CD4-positive, alpha-beta T cell treated with Interleukin-15 for 4 hours (primary cell): Measurements from ENCODE around the gene GOLGA1.

Experiments
- DNase-seq: peaks from one replicate; pipeline ENCODE4 v3.0.0-alpha.2; 2020; ENCODE audit warnings: low spot score

GOLGA1 gene

GRCh38 chr9:124884376-124884775 lies 56.5 kb downstream of the GOLGA1 start:
- DNase-seq, result no peak

- no peak for DNase-seq
Observed at GRCh38 chr9:124882231-124882630, 58.7 kb downstream of the GOLGA1 start.

DNA sequence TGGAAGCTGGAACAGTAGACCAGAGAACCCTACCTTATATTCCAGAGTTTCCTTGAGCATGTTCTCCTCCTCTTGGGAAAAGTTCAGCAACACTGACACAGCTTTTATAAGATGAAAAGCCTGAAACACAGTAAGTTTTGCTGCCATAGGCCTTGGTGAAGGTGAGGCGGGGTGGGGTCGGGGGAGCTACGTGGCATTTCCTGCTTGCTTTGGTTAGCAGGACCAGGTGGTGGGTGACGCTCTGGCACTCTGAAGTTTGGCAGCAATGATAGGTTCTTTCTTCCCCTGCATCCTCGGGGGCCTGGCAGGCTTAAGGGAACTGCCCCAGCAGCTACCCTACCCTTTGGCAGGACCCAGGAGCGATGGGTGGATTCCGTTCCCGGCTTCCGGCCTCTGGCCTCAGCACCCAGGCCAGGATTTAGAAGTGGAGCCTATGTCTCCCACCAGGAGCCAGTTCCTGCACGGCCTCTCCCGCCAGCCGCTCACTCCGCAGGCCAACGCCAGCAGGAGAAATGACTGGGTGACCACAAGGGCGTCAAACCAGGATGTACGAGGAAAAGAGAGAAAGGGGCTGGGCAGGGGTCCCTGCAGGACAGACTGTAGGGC lies 59.6 kb downstream of the GOLGA1 start:
- DNase-seq, result no peak

DNA sequence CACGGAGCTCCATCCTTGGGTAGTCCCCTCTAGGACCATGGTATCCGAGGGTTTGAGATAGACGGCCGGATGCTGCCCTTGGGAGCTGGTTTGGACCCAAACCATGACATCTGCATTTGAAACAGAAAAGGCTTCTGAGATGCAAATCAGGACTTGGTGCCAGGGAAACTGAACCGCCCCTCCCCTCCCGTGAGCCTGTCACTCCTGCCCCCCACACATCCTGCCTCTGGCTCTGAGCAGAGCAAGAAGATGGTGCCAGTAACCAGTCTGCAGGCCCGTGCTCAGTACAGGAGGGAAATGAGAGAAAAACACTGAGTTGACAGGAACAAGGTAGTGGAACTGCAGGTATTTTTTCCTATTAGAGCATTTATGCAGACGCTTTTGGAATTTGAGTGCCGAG lies 60.4 kb downstream of the GOLGA1 start:
- DNase-seq, result no peak

GRCh38 chr9:124879226-124879625 lies 61.7 kb downstream of the GOLGA1 start:
- DNase-seq, result no peak

- DNase-seq, result no peak
Observed at GRCh38 chr9:124878518-124878917, 62.4 kb downstream of the GOLGA1 start.

DNA sequence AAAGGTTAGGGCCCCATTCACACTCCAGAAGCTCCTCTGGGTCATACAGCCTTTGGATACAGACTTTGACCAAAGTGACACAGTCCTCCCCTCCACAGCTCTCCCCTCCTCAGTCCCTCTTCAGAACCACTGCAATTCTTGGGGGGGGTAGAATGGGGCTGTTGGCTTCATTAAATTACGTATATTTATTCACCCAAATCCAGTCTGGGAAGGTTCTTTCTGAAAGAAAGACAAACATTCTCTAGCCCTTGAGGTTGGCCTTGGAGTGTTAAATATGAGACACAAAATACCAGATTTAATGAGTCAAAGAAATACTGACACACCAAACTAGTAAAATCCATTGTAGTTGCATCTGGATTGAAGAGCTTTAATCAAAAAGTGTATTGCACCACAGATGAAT lies 62.9 kb downstream of the GOLGA1 start:
- DNase-seq, result no peak

DNA sequence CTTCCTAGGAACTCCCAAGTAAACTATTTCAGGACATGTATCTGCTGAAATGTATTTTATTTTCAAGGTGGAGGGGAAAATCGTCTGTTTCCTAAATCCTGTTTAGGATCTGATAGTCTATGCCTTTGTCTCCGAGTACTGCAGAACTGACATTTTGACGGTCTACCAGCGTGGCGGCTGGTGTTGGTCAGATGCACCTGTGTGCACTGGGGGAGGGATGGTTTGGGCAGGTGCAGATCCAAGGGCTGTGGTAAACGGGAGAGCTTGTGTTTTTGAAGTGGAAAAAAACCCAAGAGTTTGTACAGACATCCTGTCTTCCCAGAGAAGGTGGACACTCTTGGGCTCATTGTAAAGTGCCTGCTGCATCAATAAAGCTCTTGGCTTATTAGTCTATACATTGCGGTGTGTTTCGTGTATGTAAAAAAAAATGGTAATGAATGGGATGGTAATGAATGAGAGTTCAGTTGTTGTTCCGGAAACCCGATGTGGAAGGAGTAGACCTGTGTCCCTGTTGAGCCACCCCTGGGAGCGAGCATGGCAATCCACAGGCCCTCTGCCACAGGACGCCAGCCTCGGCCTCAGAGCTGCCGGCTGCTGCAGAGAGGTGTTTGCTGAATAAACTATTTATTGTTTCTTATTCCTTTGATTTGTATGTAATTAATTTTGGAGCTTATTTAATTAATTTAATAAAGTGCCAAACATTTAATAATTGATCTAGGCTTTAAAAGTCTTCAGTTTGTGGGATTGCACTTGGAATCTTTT lies 63.7 kb downstream of the GOLGA1 start:
- no peak for DNase-seq

- no peak for DNase-seq
Observed at GRCh38 chr9:124875501-124875900, 65.4 kb downstream of the GOLGA1 start.

- DNase-seq, result peak; percentile 60
Observed at GRCh38 chr9:124873664-124874063, 67.2 kb downstream of the GOLGA1 start.

DNA sequence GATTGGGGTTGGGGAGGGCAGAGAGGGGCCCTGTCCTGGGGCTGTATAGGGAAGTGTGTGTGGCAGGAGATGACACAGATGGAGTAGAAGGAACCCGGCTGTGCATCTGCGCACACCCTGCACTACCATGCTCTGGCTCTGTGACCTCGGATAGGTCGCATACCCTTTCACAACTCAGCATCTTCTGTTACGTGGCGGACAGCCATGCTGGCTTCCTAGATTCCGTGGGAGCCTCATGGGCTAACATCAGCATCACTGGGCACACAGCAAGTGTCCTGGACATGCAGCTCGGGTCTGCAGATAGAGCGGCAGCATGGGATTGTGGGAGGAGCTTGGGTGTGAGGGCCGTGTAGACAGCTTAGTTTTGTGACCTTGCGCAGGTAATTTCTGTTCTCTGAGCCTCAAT lies 69.7 kb downstream of the GOLGA1 start:
- DNase-seq, result no peak

DNA sequence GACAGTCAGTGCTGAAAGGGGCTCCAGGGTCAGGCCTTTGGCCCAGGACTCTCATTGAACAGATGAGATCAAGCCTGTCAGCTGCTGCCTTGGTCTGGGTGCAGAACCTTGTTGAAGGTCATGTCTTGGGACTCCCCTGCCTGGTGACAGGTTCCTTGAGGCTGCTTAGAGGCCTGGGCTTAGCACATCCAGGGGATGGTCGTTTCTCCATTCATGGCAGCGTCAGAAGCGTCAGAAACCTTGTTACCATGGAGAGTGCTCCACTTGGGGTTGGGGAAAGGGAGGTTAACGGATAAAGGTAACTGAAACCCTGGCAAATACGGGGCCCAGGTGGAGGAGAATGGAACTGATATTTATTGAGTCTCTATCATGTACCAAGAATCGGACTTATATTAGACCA lies 70.2 kb downstream of the GOLGA1 start:
- DNase-seq, result no peak

DNA sequence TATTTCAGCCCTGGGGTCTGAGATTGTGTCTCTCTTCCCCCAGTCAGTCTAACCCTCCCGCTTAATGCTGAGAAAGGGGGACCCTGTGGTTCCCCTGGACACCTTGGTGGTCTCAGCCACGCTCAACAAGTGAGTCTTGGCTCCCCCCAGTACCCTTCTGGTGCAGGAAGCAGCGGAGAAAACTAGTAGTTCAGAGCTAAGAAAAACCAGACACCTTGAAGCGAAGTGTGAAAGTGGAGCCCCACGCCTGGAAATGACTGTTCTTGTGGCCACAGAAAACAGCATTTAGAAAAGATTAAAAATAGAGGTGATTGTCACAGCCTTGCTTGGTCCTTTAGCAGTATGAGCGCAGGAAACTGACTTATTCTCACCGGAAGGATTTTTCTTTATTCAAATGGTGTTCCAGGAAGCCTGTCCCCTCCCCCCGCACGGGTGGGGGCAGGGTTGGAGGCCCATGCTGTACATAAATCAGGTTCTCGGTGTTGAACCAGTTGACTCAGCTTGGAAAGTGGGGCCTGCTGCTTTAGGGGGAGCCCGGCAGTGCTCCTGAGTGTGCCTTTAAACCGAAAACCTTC lies 70.8 kb downstream of the GOLGA1 start:
- DNase-seq, result peak; percentile 94

DNA sequence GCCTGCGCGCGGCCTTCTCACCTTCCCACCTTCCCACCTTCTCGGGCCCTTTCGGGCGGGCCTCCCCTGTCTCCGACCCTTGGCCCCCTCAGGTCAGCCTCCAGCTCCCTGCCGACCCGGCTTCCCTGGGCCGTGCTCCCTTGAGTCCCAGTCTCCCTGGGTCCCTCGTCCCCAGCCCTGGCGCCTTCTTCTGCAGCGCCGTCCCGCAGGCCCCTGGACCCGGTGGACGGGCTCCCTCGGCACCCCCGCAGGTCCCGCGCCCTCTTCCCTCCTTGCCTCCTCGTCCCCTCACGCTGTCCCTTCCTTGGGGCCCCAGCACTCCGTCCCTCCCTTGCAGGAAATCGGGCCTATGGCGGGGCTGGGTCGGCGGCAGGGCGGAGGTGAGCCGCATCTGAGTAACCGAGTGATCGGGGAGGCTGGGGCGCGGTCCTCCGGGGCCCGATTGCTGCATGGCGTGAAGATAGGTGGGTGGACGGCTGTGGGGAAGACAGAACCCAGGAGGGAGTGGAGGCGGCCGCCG lies 71.4 kb downstream of the GOLGA1 start:
- no peak for DNase-seq

GRCh38 chr9:124868511-124869465 lies 72.1 kb downstream of the GOLGA1 start:
- peak; percentile 89 for DNase-seq

DNA sequence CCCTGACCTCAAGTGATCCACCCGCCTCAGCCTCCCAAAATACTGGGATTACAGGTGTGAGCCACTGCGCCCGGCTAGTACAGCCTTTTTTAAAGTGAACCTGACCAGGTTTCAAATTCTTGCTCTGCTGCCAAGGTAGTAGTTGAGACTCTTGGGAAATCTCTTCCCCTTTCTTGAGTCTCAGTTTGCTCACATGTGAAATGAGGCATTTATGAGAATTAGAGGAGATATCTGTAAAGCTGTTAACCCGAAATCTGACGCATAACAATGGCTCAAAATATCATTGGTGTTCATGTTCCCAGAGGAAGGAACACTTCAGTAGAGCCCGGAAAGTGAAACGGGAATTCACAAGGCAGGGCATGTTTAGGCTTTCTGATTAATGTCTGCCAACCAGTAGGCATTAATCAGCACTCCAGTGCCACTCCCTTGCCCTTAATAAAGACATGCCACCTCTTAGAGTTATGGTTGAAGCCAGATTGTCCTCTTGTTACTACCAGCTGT lies 77.5 kb downstream of the GOLGA1 start:
- no peak for DNase-seq

- peak; percentile 95 for DNase-seq
Observed at GRCh38 chr9:124861342-124862229, 79.3 kb downstream of the GOLGA1 start, which contains the start of the genes ARPC5L and RPL35. ARPC5L (plus strand) TSS chr9:124862130; CDS start chr9:124869291, 7,161 bp downstream. RPL35 (minus strand) TSS chr9:124861957; CDS start chr9:124861912, 45 bp downstream.

GRCh38 chr9:124860582-124861341 lies 80.1 kb downstream of the GOLGA1 start:
- DNase-seq, result no peak

DNA sequence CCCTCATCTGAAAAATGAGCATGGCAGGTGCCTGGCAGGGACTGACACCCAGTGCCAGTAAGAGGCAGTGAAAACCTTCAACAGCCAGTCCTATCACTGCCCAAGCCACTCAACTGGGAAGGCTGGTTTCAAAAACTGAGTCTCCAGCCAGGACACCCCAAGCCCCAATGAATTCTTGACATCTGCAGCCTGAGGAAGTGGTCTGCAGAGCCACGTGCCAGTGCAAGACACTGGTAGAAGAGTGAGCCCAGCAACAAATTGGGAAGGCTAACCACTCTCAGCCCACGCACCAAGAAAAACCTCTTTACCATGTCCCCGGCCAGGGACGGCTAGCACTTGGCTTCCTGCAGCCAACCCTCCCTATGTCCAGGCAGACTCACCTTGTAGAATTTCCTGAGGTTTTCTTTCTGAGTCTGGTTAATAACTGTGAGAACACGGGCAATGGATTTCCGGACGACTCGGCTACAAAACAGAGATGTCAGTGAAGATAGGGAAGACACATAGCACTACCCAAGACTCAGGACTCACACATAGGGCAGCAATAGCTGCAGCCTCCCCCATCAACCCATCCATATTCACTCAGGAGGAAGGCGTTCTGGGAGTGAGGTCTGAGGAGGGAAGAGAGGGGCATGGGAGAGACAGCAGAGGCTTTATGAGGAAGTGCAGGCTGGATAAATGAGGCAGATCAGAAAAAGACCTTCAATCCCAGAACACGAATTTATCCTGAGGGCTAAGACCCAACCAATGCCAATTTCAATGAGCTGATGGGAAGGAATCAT lies 80.9 kb downstream of the GOLGA1 start:
- no peak for DNase-seq
